CD4-positive, alpha-beta T cell treated with Interleukin-17A for 1 hour (primary cell): ENCODE data around the gene EFCAB6.

Experiments used
- DNase-seq: peaks from one replicate; pipeline ENCODE4 v3.0.0-alpha.2; 2020

EFCAB6 gene

GRCh38 chr22:43829904-43830851 is 18.1 kb upstream of the EFCAB6 start:
- no peak for DNase-seq

- no peak for DNase-seq
These were observed 17.1 kb upstream of the EFCAB6 start for GRCh38 chr22:43828998-43829782.

DNA sequence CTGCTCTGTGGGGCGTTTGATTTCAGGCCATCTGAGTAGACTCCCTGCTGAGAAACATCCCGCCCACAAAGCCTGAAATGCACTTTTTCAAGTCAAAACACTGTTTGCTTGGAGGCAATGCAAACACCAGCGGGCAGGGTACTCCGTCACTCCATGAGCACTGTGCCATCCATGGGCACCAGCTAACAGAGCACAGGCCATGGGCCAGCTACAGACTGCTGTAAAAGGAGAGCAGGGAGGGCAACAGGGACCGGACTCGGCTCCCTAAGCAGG is 16.6 kb upstream of the EFCAB6 start:
- DNase-seq = no peak

DNA sequence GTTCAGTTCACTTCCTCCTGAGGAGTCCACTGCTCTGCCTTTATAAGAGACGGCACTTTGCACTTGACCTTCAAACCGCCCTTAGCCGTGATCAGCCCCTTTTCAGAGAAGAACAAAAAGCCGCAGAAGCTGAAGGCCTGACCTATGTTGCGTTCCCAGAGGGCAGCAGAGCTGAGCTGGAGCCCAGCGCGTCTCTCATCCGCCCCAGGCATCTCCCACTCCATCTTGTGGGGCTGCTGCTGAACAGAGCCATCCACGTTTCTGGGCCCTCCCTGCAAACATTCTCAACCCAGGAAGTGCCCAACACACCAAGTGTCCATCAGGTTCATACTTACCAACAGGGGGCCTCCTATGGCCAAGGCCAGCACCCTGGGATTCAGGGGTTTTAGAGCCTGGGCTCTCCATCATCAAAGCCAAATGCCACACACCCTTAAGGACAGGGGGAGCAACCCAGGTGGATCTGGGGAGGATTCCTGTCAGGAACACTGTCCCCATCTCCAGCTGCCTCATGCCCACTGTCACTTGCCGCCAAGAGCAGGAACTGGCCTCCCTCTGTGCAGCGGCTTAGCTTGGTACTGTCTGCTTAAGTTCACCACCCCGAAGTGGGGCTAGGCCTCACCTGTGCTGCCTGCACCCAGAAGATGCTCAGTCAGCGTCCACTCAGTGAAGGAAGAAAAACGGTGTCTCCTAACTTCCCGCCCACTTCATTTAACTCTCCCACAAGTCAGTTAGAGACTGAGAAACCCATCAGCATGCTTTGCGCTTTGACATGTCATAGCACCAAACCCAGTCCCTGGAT is 16.0 kb upstream of the EFCAB6 start:
- DNase-seq = no peak

DNA sequence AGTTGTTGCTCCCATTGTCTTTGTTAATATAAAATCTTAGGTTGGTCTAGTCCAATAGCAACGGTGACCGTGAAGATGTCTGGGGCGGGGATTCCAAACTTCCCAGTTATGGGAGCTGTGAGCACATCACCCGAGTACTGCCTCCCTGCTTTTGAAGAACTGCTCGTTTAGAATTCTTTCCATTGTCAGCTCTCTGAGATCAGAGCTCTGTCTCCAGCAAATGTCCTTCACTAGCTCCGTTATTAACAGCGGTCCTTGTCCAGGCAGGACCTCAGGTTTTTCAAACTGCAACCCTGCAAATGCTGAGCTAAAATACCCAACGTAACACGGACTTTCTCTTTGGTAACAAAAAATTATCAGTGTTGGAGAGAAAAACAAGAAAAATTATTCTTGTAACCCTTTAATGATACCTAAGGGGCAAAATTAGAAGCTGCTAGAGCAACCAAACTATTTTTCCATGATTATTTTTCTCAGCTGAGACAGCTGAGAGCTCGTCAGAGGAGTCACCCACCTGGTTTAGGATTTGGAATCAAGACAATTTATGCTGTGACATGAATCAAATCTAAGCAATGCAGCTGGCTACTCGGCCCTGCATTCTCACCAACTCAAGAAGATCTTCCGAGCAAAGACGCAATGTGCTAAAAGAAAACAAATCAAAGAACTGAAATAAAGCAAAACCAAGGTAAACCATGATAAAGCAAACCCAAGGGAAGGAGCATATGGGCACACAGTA is 15.1 kb upstream of the EFCAB6 start:
- no peak for DNase-seq

- DNase-seq = no peak
These were observed 14.3 kb upstream of the EFCAB6 start for GRCh38 chr22:43826142-43827002.

- no peak for DNase-seq
These were observed 13.5 kb upstream of the EFCAB6 start for GRCh38 chr22:43825651-43826050.

GRCh38 chr22:43824724-43825420 is 12.8 kb upstream of the EFCAB6 start:
- no peak for DNase-seq

GRCh38 chr22:43823911-43824665 is 12.0 kb upstream of the EFCAB6 start:
- DNase-seq = no peak

DNA sequence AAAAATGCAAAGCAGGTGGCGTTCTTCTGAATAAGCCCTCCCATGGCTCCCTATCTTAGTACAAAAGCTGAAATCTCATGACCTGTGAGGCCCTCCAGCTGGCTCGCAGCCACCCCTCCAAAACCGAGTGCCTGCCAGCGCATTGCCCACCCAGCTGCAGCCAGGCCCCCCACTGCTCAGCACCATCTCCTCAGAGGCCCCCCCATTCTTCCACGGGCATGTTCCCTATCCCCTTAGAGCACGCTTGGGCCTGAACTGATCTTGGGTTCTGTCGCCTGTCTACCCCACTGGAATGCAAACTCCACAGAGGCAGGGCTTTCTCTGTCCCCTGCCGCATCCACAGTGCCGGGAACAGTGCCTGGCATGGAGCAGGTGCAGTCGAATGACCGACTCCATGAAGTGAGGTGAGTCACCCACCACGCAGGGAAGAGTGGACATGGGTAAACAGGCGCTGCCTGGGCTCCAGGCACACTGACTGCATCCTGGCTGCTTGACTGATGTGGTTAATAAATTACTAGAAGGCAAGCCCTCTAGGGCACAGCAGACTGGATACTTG is 11.3 kb upstream of the EFCAB6 start:
- DNase-seq = no peak

GRCh38 chr22:43821606-43822425 is 9.7 kb upstream of the EFCAB6 start:
- DNase-seq = no peak

DNA sequence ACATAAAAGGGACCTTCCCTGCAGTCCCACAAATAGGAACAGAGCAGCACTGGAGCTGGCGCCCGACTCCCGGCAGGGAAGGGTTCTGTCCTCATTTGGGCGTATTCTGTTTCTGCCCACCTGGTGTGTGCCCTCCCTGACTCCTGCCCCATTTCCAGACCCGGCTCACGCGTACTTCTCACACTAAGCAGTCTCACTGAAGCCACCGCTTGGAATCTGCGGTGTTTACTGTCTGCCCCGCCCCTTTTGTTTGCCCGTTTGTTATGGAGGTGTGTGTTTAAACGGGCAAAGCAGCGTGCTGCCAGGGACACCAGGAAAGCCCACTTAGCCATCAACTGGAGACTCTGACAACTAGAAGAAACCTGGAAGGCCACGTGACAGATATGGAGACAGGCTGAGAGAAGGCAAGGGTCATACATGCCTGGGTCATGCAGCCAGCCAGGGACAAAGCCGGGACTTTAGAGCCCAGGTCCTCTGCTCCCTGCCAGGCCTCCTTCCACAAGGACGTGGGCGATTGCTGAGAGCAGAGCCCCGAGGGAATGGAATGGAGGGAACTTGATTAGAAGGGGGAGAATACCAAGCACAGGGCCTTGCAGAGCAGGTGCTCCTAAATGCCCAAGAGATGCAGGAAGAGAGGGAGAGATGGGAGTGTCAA is 8.7 kb upstream of the EFCAB6 start:
- DNase-seq = no peak

DNA sequence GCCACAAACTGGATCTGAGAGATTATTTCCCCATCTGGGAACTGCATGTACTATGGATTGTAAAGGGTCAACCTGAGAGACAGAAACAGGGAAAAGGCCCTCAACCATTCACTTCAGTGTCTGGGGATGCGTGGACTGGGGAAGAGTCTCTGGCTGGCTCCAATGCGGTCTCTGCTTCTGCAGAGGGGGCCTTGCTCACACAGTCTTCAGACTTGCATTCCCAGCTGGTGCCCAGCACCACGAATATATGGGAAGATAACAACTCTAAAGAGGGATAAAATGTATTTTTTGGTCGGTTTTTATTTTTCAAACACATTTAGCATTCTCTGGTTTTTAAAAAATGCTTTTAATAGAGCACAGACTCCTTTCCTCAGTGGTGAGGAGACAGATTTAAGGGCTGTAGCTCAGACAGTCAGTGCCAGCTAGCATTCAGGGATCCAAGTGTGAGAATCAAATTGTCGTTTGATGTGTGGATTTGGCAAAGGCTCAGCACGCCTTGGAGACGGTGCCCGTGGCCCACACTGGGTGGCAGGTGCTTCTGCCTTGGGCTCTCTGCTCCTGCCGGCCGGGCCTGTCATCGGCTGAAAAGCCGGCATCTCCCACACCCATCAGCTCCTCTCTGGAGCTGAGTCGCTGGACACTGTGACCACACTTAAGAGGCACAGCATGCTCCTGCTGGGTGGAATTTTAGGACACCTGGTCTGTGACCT is 8.0 kb upstream of the EFCAB6 start:
- no peak for DNase-seq

DNA sequence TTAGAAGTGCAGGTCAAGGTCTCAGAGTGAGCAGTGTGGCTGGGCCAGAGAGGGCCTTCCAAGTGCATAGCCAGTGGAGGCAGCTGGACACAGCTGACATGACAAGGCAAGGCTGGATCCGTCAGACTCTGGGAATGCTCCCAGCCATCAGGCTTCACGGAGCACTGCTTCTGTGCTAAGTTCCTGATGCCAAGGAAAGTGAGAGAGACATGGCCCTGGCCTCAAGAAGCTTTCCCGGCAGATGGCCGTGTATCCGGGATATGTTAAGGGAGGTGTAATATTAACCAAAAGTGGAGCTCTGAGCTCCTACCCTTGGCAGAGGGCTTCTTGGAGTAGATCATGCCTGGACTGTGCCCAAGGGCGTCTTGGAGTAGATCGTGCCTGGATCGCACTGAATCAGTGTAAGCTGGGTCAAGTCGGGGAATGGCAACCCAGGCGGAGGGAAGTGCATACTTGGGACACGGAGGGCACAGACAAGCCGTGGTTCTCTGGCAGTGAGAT is 7.4 kb upstream of the EFCAB6 start:
- DNase-seq = no peak

DNA sequence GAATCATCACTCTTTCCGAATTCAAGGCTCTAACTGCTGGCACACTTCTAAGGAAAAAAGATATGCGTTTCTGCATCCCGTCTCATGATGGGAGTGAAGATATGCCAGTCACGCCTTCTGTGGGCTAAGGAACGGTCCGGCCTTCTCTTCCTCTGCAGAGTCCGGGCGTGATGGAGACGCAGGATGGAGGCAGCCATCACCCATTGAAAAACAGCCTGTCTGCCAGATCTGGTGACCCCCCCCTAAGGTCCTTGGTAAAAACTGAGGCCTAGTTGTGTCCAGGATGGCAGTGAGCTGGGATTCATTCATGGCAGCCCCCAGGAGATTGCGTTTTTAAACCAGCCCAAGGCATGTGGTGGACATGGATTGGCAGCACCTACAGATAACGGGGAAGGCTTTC is 6.9 kb upstream of the EFCAB6 start:
- no peak for DNase-seq

GRCh38 chr22:43817402-43817801 is 5.3 kb upstream of the EFCAB6 start:
- DNase-seq = no peak

DNA sequence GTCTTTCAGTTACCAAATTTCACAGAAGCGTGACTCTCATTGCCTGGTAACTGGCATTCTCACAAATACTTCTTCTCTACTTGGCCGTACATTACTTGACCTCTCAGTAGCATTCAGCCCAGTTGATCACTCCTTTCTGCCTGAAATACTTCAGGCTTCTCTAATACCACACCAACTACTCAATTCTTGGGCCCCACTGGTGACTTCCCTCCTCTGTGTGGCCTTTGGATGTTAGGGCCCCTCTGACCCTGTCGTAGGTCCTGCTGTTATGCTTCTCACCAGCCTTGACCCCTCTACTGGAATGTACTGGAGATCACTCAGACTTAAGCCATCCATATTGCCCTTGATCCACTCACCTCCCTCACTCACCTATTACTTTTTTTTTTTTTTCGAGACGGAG is 2.2 kb upstream of the EFCAB6 start:
- DNase-seq = no peak

GRCh38 chr22:43812890-43813289 is 785 bp upstream of the EFCAB6 start:
- DNase-seq = no peak
